GM21381 (cell line): ENCODE measurements around the gene PRKD2.

ENCODE experiments used
- ATAC-seq: cut with Tn5 transposase; IDR thresholded peaks from one replicate; pipeline ENCODE4 v1.9.1; 2021; ENCODE audit warnings: mild to moderate bottlenecking, moderate library complexity; ENCODE audit not compliant: unreplicated experiment

Gene PRKD2

GRCh38 chr19:46668662-46669061, 48.3 kb downstream of the PRKD2 start:
- ATAC-seq = no peak

GRCh38 chr19:46665072-46665471, 51.8 kb downstream of the PRKD2 start:
- no peak for ATAC-seq

GRCh38 chr19:46661735-46662592, 55.0 kb downstream of the PRKD2 start:
- no peak for ATAC-seq

- peak; percentile 90 for ATAC-seq
These were observed 55.7 kb downstream of the PRKD2 start, which contains the start of gene DACT3 for GRCh38 chr19:46661020-46661731. Gene DACT3 (minus strand): TSS chr19:46661182. CDS start chr19:46661064, 118 bp downstream.

GRCh38 chr19:46660551-46661019, 56.3 kb downstream of the PRKD2 start:
- ATAC-seq = peak; percentile 4

GRCh38 chr19:46660008-46660517, 56.9 kb downstream of the PRKD2 start:
- ATAC-seq = no peak

- ATAC-seq = no peak
These were observed 57.5 kb downstream of the PRKD2 start for GRCh38 chr19:46659151-46660007.

- no peak for ATAC-seq
These were observed 60.4 kb downstream of the PRKD2 start for GRCh38 chr19:46656541-46656940.

GRCh38 chr19:46654621-46655152, 62.2 kb downstream of the PRKD2 start:
- ATAC-seq = no peak

GRCh38 chr19:46650445-46650844, 66.5 kb downstream of the PRKD2 start:
- ATAC-seq = no peak

- no peak for ATAC-seq
These were observed 67.7 kb downstream of the PRKD2 start for GRCh38 chr19:46648961-46649960.

- no peak for ATAC-seq
These were observed 68.6 kb downstream of the PRKD2 start for GRCh38 chr19:46648060-46648960.

GRCh38 chr19:46646402-46646801, 70.5 kb downstream of the PRKD2 start:
- no peak for ATAC-seq

GRCh38 chr19:46644720-46645119, 72.2 kb downstream of the PRKD2 start:
- ATAC-seq = no peak

- ATAC-seq = no peak
These were observed 76.3 kb downstream of the PRKD2 start for GRCh38 chr19:46640656-46641055.

GRCh38 chr19:46639358-46640182, 77.3 kb downstream of the PRKD2 start:
- no peak for ATAC-seq

GRCh38 chr19:46637224-46637623, 79.7 kb downstream of the PRKD2 start:
- ATAC-seq = no peak
